Putamen (tissue), 1 donor: Measurements from ENCODE around the gene ENPP6.
"Not testable (repeated sequence)": the region's sequence is repeated elsewhere in the genome, so short reads cannot be mapped to it uniquely, and the experiment has no call there.

Source experiments
- DNase-seq: peaks from one replicate; pipeline ENCODE4 v3.0.0-alpha.2; 2016; ENCODE audit warnings: low spot score

ENPP6 gene

DNA sequence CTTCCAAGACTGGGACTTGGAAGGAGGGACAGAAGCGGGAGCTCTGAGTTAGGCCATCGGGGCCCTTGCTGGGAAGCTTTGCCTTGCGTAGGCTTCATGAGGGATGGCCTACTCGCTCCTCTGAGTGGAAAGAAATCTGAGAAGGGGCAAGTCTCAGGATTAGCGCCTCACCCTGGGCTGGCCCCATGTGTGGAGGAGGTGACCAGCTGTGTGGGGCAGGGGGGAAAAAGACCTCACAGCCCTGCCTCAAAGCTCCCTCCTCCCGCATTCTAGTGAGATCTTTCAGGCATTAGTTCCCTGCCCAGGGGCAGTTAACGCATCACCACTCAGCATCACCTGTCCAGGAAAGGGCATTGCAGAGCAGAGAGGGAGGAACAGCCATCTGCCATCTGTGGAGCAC, 156.1 kb downstream of the ENPP6 start:
- DNase-seq = no peak

DNA sequence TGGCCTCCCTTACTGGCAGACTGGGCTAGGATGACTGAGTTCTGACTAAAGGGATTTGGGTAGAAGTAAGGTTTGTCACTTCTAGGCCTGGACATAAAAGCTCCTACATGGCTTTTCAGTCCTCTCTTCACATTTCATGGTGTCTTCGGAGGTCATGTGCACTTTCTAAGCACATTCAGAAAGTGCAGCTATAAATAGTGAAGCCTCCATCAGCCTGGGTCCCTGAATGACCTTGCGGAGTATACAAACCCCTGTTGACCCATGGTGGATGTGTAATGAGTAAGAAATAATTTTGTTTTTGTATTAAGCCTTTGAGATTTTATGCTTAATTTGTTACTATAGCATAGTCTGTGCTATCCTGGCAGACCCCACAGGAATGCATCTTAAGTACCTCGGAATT, 158.6 kb downstream of the ENPP6 start:
- no peak for DNase-seq

DNA sequence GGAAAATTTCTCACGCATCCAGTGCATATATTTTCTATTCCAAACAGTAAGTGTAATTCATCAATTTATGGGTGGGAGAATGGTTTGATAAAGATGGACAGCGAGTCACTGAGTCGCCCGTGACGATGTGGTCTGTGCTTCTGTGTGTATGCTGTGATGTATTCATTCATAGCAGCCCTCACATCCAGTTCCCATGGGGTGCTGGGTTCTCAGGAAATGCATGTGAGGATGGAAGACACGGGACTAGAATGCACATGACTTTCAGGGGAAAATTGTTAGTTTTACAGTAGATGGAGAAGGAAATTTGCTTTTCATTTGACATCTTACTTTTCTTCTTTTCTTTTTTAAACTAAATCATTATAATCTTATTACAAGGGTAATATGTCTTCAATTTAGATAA, 159.6 kb downstream of the ENPP6 start:
- no peak for DNase-seq

DNA sequence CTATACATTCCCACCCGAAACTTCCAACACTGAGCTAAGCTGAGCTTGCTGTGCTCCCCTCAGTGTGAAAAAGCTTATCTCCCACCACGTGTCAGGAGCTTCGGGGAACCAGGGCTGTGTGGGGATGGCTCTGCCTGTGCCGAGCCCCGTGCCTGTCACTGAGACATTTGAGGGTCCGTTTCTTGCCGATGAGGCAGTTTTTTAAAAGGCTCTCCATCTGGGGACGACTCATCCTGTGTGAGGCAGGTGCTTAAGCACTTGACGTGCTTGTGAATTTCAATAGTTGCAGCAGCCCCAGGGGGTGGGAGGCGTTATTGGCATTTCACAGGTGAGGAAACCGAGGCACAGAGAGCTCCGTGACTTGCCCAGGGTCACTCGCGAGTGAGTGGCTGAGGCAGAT, 160.8 kb downstream of the ENPP6 start:
- DNase-seq = no peak

DNA sequence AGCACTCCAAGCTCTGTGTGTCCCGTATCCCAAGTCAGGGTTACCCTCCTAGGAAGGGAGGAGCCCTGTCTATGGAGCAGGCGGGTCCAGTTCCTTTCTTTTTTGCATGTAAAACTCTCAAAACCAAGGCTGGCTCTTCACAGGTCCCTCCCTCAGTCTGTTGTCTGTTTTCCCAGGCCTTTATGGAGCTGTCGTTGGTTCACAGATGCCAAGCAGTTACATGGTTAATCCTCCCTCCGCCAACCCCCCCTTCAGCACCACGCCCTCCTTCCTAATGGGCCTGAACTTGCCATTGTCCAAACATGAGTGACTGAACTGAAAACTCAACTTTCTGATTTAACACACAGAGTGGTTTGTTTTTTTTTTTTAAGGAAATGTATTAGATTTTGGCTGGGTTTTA, 164.2 kb downstream of the ENPP6 start:
- no peak for DNase-seq

DNA sequence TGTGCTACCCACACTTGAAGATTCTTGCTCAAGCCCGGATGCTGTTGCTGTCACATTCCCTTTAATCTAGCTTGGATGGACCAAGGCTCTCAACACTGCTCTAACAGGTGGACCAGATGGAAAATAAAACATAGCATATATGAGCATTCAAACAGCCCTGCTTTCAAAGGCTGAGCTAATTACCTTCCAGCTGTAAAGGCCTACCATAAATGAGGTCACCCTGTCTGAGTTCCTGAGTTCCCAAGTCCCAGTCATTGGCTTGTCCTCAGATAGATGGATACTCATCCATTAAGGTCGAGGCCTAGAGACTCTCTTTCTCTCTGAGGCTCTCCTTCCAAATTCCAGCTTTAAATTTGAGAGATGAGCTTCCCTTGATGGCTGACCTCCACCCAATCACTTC, 165.1 kb downstream of the ENPP6 start:
- DNase-seq = no peak

DNA sequence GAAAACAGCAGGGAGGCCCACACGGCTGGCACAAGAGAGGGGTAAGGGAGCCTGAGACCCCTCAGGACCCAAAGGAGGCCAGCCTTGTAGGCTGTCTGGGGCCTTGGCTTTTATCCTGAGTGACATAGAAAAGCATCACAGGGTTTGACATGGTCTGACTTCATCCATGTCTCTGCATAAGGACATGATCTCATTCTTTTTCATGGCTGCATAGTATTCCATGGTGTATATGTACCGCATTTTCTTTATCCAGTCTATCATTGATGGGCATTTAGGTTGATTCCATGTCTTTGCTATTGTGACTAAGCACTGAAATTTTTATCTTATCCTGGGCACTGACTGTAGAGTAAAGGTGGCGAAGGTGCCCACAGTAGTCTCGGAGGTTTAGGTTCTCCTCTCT, 166.4 kb downstream of the ENPP6 start:
- DNase-seq = not testable (repeated sequence)

DNA sequence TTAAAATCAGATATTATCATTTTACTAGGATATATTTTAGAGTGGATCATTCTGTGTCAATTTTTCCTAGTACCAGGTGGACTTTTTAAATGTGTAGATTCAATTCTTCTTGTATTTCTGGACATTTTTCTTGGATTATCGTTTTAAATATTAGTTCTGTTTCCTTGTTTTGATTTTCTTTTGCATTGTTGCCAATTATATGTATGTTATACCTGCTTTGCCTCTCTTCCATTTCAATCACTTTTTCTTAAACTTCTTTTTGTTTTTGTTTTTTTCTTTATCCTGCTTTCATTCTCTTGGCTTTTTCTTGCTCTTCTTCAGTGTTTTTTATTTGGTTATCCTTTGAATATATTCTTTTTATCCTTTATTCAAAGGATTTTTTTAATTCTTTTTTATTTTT, 171.5 kb downstream of the ENPP6 start:
- no peak for DNase-seq

DNA sequence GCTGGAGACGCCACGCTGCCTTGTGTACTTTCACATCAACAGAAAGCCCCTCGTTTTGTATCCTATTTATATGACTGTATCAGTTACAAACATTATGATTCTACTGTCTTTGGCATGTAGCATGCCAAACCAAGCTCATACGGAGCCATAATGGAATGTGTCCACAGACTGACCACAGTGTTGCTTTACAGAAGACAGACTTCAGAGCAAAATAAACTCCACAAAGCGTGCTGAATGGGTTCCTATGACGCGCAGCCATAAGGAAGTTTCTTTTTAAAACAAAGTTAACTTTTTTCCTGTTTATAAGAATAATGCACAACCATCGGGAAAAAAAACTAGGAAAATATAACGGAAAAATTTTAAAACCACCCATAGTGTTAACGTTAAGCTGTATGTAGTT, 176.5 kb downstream of the ENPP6 start:
- DNase-seq = no peak

DNA sequence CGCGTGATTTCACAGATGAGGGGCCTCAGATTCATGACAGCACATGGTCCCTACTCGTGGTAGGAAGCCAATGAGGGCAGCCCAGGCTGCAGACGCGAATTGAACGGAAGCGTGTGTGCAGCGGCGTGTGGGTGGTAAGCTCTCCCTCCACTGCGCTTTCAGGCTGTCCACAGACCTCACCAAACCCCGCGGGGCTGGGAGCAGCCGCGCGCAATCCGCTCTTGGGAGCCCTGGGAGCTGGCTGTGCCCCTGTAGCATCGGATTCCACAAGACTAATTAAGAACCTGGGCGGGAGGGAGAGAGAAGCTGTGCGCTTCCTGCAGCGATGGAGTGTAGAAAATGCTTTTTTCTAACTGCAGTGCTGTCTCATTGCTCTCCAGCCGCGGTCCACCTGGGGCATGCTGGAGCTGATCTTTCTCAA, 177.7 kb downstream of the ENPP6 start:
- DNase-seq = no peak
